KMS-11 (cell line): Measurements from ENCODE around the gene KAZN.

Experiments used
- H2AFZ ChIP-seq: fragments of 200-600 bp; sonication (generic); 2 replicates; pipeline ENCODE4 v1.6.1; 2016; ENCODE audit warnings: antibody characterized with exemption, mixed run types, low read depth
- H3K27ac ChIP-seq: fragments of 200-600 bp; sonication (generic); 2 replicates; pipeline ENCODE4 v1.6.1; 2016; ENCODE audit warnings: mild to moderate bottlenecking, mixed run types
- H3K27me3 ChIP-seq: fragments of 200-600 bp; sonication (generic); 2 replicates; pipeline ENCODE4 v1.6.1; 2017; ENCODE audit warnings: mild to moderate bottlenecking, low read depth, mixed run types, moderate library complexity; ENCODE audit not compliant: insufficient read depth
- H3K36me3 ChIP-seq: fragments of 200-600 bp; sonication (generic); 2 replicates; pipeline ENCODE4 v1.6.1; 2017; ENCODE audit warnings: mild to moderate bottlenecking, mixed run types; ENCODE audit not compliant: insufficient read depth
- H3K4me1 ChIP-seq: fragments of 200-600 bp; sonication (generic); 2 replicates; pipeline ENCODE4 v1.6.1; 2016; ENCODE audit warnings: mild to moderate bottlenecking, low read depth, mixed run types; ENCODE audit not compliant: poor library complexity, severe bottlenecking
- H3K4me2 ChIP-seq: fragments of 200-600 bp; sonication (generic); 2 replicates; pipeline ENCODE4 v1.7.0; 2016; ENCODE audit warnings: mild to moderate bottlenecking, mixed run types
- H3K4me3 ChIP-seq: fragments of 200-600 bp; sonication (generic); IDR thresholded peaks from 2 replicates; pipeline ENCODE4 v1.6.1; 2017; ENCODE audit warnings: low read depth, low read length, mixed read lengths; ENCODE audit not compliant: insufficient read depth
- H3K79me2 ChIP-seq: fragments of 200-600 bp; sonication (generic); 2 replicates; pipeline ENCODE4 v1.6.1; 2016; ENCODE audit warnings: low read depth, mixed run types; ENCODE audit not compliant: insufficient read depth
- H3K9ac ChIP-seq: fragments of 200-600 bp; sonication (generic); 2 replicates; pipeline ENCODE4 v1.6.1; 2016; ENCODE audit warnings: mild to moderate bottlenecking, mixed run types
- H4K20me1 ChIP-seq: fragments of 200-600 bp; sonication (generic); 2 replicates; pipeline ENCODE4 v1.6.1; 2016; ENCODE audit warnings: mild to moderate bottlenecking, mixed run types; ENCODE audit not compliant: insufficient read depth
- CTCF ChIP-seq: fragments of 200-600 bp; sonication (generic); conservative IDR thresholded peaks from 2 replicates; pipeline ENCODE4 v1.6.1; 2017; ENCODE audit warnings: low read depth, mild to moderate bottlenecking, antibody characterized with exemption, low read length, moderate library complexity, mixed read lengths

KAZN gene

GRCh38 chr1:14614341-14614740 lies 15.9 kb downstream of the KAZN start:
- TF ChIP-seq CTCF = no peak
- H3K27ac ChIP-seq = no peak overlapping the region
- no peaks in the 10 kb centered on the region for H3K27me3 ChIP-seq
- H3K79me2 ChIP-seq = no peaks in the 10 kb centered on the region
- H4K20me1 ChIP-seq = no peaks in the 10 kb centered on the region
- no peak overlapping the region for H2AFZ ChIP-seq
- H3K36me3 ChIP-seq = no peaks in the 10 kb centered on the region
- H3K4me1 ChIP-seq = no peaks in the 10 kb centered on the region
- no peak overlapping the region for H3K4me2 ChIP-seq
- H3K9ac ChIP-seq = no peak overlapping the region
- no peak overlapping the region for H3K4me3 ChIP-seq

GRCh38 chr1:14615549-14616218 lies 17.2 kb downstream of the KAZN start:
- no peak for TF ChIP-seq CTCF
- H3K9ac ChIP-seq = no peak overlapping the region
- no peaks in the 10 kb centered on the region for H3K4me1 ChIP-seq
- H3K4me2 ChIP-seq = no peak overlapping the region
- no peak overlapping the region for H3K4me3 ChIP-seq
- no peaks in the 10 kb centered on the region for H3K27me3 ChIP-seq
- H2AFZ ChIP-seq = no peak overlapping the region
- no peaks in the 10 kb centered on the region for H4K20me1 ChIP-seq
- H3K79me2 ChIP-seq = no peaks in the 10 kb centered on the region
- no peak overlapping the region for H3K27ac ChIP-seq
- no peaks in the 10 kb centered on the region for H3K36me3 ChIP-seq

GRCh38 chr1:14616632-14617396 lies 18.3 kb downstream of the KAZN start:
- Histone ChIP-seq H3K4me3 (no peak overlapping the region), H3K9ac (no peak overlapping the region), H3K36me3 (no peaks in the 10 kb centered on the region), H3K27ac (no peak overlapping the region), H4K20me1 (no peaks in the 10 kb centered on the region), H3K4me2 (no peak overlapping the region), H3K4me1 (no peaks in the 10 kb centered on the region), H3K79me2 (no peaks in the 10 kb centered on the region), H2AFZ (no peak overlapping the region), H3K27me3 (no peaks in the 10 kb centered on the region)
- no peak for TF ChIP-seq CTCF

GRCh38 chr1:14617791-14618190 lies 19.3 kb downstream of the KAZN start:
- H3K4me1 ChIP-seq = no peaks in the 10 kb centered on the region
- no peak overlapping the region for H3K4me3 ChIP-seq
- no peak overlapping the region for H3K4me2 ChIP-seq
- no peak overlapping the region for H3K9ac ChIP-seq
- no peaks in the 10 kb centered on the region for H3K36me3 ChIP-seq
- H3K27ac ChIP-seq = no peak overlapping the region
- H4K20me1 ChIP-seq = no peaks in the 10 kb centered on the region
- no peaks in the 10 kb centered on the region for H3K79me2 ChIP-seq
- no peak for TF ChIP-seq CTCF
- no peaks in the 10 kb centered on the region for H3K27me3 ChIP-seq
- no peak overlapping the region for H2AFZ ChIP-seq
